ENCODE measurements around the gene SRBD1.

- TF ChIP-seq CTCF (IDR thresholded peaks at IDR 0.05; ENCODE audit: poor library complexity, severe bottlenecking) (no peak), EP300 (conservative IDR thresholded peaks at IDR 0.05; ENCODE audit: poor library complexity, severe bottlenecking) (no peak), REST (IDR thresholded peaks at IDR 0.05; ENCODE audit: borderline replicate concordance) (no peak), EZH2 (IDR thresholded peaks at IDR 0.05; ENCODE audit: borderline replicate concordance, insufficient read depth, low read length, poor library complexity, severe bottlenecking) (no peak), RAD21 (conservative IDR thresholded peaks at IDR 0.05) (no peak), SMC3 (conservative IDR thresholded peaks at IDR 0.05; ENCODE audit: poor library complexity) (no peak), TAF1 (IDR thresholded peaks at IDR 0.05; ENCODE audit: low read depth) (no peak), POLR2AphosphoS5 (IDR thresholded peaks at IDR 0.05) (no peak)
Measured at GRCh38 chr2:45390861-45391260, 220.2 kb downstream of the SRBD1 start.

Data from neural cell (in vitro differentiated cells).